Fibroblast of pulmonary artery (primary cell): Measurements from ENCODE around the gene ZDHHC9.

Experiments
- DNase-seq: peaks from one replicate; pipeline ENCODE4 v3.0.0-alpha.2; 2010; ENCODE audit warnings: low read depth
- H3K4me3 ChIP-seq: replicated peaks from 2 replicates; pipeline ENCODE4 v1.5.1; 2011; ENCODE audit warnings: low read depth, mild to moderate bottlenecking, control low read depth, low read length, moderate library complexity
- CTCF ChIP-seq: IDR thresholded peaks from 2 replicates; pipeline ENCODE4 v1.5.1; 2011; ENCODE audit warnings: mild to moderate bottlenecking, control low read depth, low read length, inconsistent platforms; ENCODE audit errors: missing control alignments

ZDHHC9 gene

GRCh38 chrX:129772796-129773431 is 70.8 kb downstream of the ZDHHC9 start:
- no peak overlapping the region for H3K4me3 ChIP-seq
- TF ChIP-seq CTCF, result no peak
- no peak for DNase-seq

GRCh38 chrX:129771266-129771995 is 72.3 kb downstream of the ZDHHC9 start:
- DNase-seq, result no peak

GRCh38 chrX:129769467-129770154 is 74.1 kb downstream of the ZDHHC9 start:
- DNase-seq, result no peak
- TF ChIP-seq CTCF, result no peak
- H3K4me3 ChIP-seq, result no peak overlapping the region

More at GRCh38 chrX:129771266-129771995, 72.3 kb downstream of the ZDHHC9 start:
- no peak overlapping the region for H3K4me3 ChIP-seq
- no peak for TF ChIP-seq CTCF

GRCh38 chrX:129768586-129769466 is 74.9 kb downstream of the ZDHHC9 start:
- TF ChIP-seq CTCF, result no peak
- H3K4me3 ChIP-seq, result no peak overlapping the region
- peak; percentile 31 for DNase-seq

GRCh38 chrX:129768186-129768585 is 75.5 kb downstream of the ZDHHC9 start:
- DNase-seq, result no peak
- H3K4me3 ChIP-seq, result no peak overlapping the region
- TF ChIP-seq CTCF, result no peak

GRCh38 chrX:129763666-129764065 is 80.0 kb downstream of the ZDHHC9 start:
- no peak for DNase-seq
- no peak overlapping the region for H3K4me3 ChIP-seq
- no peak for TF ChIP-seq CTCF
